Brain microvascular endothelial cell (primary cell): ENCODE measurements around the gene ZBTB6.

ENCODE experiments used
- DNase-seq: peaks from one replicate; pipeline ENCODE4 v3.0.0-alpha.2; 2020
- H3K27ac ChIP-seq: fragments of 250-450 bp; sonication (Bioruptor Pico); 2 replicates; pipeline ENCODE4 v1.5.1; 2020; ENCODE audit warnings: mild to moderate bottlenecking, moderate library complexity
- H3K27me3 ChIP-seq: fragments of 250-450 bp; sonication (Bioruptor Pico); replicated peaks from 2 replicates; pipeline ENCODE4 v1.5.1; 2020; ENCODE audit warnings: mild to moderate bottlenecking
- H3K36me3 ChIP-seq: fragments of 250-450 bp; sonication (Bioruptor Pico); replicated peaks from 2 replicates; pipeline ENCODE4 v1.5.1; 2020; ENCODE audit warnings: mild to moderate bottlenecking
- H3K4me3 ChIP-seq: 2 replicates; pipeline ENCODE4 v1.5.1; 2011; ENCODE audit warnings: low read depth, mild to moderate bottlenecking, control low read depth, low read length, moderate library complexity
- CTCF ChIP-seq: IDR thresholded peaks from 2 replicates; pipeline ENCODE4 v1.5.1; 2011; ENCODE audit warnings: low read depth, mild to moderate bottlenecking, moderate library complexity, low read length, control low read depth, inconsistent platforms; ENCODE audit errors: missing control alignments
- in situ Hi-C: cut with HindIII; loops from 2 replicates; pipeline ENCODE4 v1.10.0; 2017; ENCODE audit warnings: low sequenced_read_pairs, low pct_ligation_motif_present

Gene ZBTB6

GRCh38 chr9:122866079-122866478, 47.0 kb downstream of the ZBTB6 start:
- in situ Hi-C loops = no loop called here
- H3K36me3 ChIP-seq = peaks cover 12% of the 10 kb centered on the region
- H3K27me3 ChIP-seq = no peaks in the 10 kb centered on the region
- no peak for DNase-seq
- TF ChIP-seq CTCF = no peak
- H3K27ac ChIP-seq = no peak overlapping the region
- no peak overlapping the region for H3K4me3 ChIP-seq

GRCh38 chr9:122865300-122865699, 47.8 kb downstream of the ZBTB6 start:
- in situ Hi-C loops = no loop called here
- TF ChIP-seq CTCF = no peak
- Histone ChIP-seq H3K36me3 (peaks cover 12% of the 10 kb centered on the region), H3K27ac (no peak overlapping the region), H3K4me3 (no peak overlapping the region), H3K27me3 (no peaks in the 10 kb centered on the region)
- DNase-seq = no peak

GRCh38 chr9:122863407-122863806, 49.7 kb downstream of the ZBTB6 start:
- no peak overlapping the region for H3K27ac ChIP-seq
- DNase-seq = no peak
- in situ Hi-C loops = no loop called here
- no peak overlapping the region for H3K4me3 ChIP-seq
- TF ChIP-seq CTCF = no peak
- no peaks in the 10 kb centered on the region for H3K27me3 ChIP-seq
- peaks cover 14% of the 10 kb centered on the region for H3K36me3 ChIP-seq

- H3K27ac ChIP-seq = no peak overlapping the region
- in situ Hi-C loops = no loop called here
- peaks cover 33% of the 10 kb centered on the region for H3K36me3 ChIP-seq
- no peaks in the 10 kb centered on the region for H3K27me3 ChIP-seq
- H3K4me3 ChIP-seq = no peak overlapping the region
- TF ChIP-seq CTCF = no peak
- DNase-seq = no peak
Measured at GRCh38 chr9:122860319-122861142, 52.6 kb downstream of the ZBTB6 start.
